Activated naive CD8-positive, alpha-beta T cell treated with anti-CD3 and anti-CD28 coated beads for 36 hours (primary cell): ENCODE results near the gene SPATA17. TPM values are rescaled to one million over a fixed set of nuclear protein-coding genes. Genes with fewer than 3 reads are reported as not detected.

ENCODE experiments used
- DNase-seq: peaks from one replicate; pipeline ENCODE4 v3.0.0; 2021
- H3K27ac Mint-ChIP-seq: one replicate; pipeline ENCODE4 v1.8.0; 2022; ENCODE audit warnings: mild to moderate bottlenecking, moderate library complexity, mixed read lengths
- H3K27me3 Mint-ChIP-seq: one replicate; pipeline ENCODE4 v1.8.0; 2022; ENCODE audit warnings: mild to moderate bottlenecking, mixed read lengths
- H3K36me3 Mint-ChIP-seq: one replicate; pipeline ENCODE4 v1.8.0; 2021; ENCODE audit warnings: mild to moderate bottlenecking, mixed read lengths
- H3K4me1 Mint-ChIP-seq: one replicate; pipeline ENCODE4 v1.8.0; 2021; ENCODE audit warnings: mixed read lengths
- H3K4me3 Mint-ChIP-seq: one replicate; pipeline ENCODE4 v1.8.0; 2022; ENCODE audit warnings: mild to moderate bottlenecking, moderate library complexity, mixed read lengths
- H3K9me3 Mint-ChIP-seq: one replicate; pipeline ENCODE4 v1.8.0; 2022; ENCODE audit warnings: mixed read lengths
- total RNA-seq, 2 experiments: library from RNA; stranded (reverse); gene quantifications; one replicate each; pipeline ENCODE4 v1.2.3, GENCODE V29; 2021

SPATA17 gene
- total RNA-seq, 2 experiments from 2014 or later = not detected

GRCh38 chr1:217721692-217722091 lies 90.5 kb downstream of the SPATA17 start:
- H3K36me3 Mint-ChIP-seq = no peaks in the 10 kb centered on the region
- no peaks in the 10 kb centered on the region for H3K9me3 Mint-ChIP-seq

GRCh38 chr1:217734973-217735372 lies 103.8 kb downstream of the SPATA17 start:
- H3K36me3 Mint-ChIP-seq = no peaks in the 10 kb centered on the region
- H3K9me3 Mint-ChIP-seq = no peaks in the 10 kb centered on the region
- no peak overlapping the region for H3K4me3 Mint-ChIP-seq
- H3K4me1 Mint-ChIP-seq = no peaks in the 10 kb centered on the region
- DNase-seq = no peak
- no peak overlapping the region for H3K27ac Mint-ChIP-seq
- no peaks in the 10 kb centered on the region for H3K27me3 Mint-ChIP-seq

More at GRCh38 chr1:217721692-217722091, 90.5 kb downstream of the SPATA17 start:
- H3K4me3 Mint-ChIP-seq = no peak overlapping the region
- no peak overlapping the region for H3K27ac Mint-ChIP-seq
- DNase-seq = no peak
- no peaks in the 10 kb centered on the region for H3K4me1 Mint-ChIP-seq
- no peaks in the 10 kb centered on the region for H3K27me3 Mint-ChIP-seq

DNA sequence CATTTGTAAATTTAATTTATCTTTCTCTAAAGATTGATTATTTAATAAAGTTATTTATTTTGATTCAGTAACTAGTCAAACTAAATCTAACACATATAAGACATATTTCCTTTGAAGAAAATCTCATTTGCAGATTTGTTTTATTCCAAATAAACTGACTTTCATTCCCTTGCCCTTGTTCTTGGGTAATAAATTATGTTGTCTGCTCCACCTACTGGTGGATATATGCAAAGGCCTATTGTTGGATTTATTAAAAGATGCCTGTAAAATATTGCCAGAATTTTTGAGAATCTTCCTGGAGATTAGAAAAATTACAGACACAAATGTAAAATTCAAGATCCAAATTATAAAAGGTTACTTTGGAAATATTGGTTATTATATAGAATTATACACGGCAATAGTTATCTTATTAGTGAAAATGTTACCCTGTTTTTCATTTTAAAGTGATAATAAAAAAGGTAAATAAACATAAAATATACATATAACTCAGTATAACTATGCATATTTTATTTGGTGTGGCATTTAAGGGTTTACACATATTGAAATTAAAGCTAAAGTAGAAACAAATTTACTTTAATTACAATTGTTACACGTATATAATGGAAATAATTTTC lies 116.1 kb downstream of the SPATA17 start:
- H3K27me3 Mint-ChIP-seq = no peaks in the 10 kb centered on the region
- no peak overlapping the region for H3K4me3 Mint-ChIP-seq
- no peaks in the 10 kb centered on the region for H3K4me1 Mint-ChIP-seq
- no peak overlapping the region for H3K27ac Mint-ChIP-seq
- DNase-seq = no peak
- no peaks in the 10 kb centered on the region for H3K9me3 Mint-ChIP-seq
- H3K36me3 Mint-ChIP-seq = no peaks in the 10 kb centered on the region

GRCh38 chr1:217769768-217770167 lies 138.6 kb downstream of the SPATA17 start:
- Mint-ChIP-seq H3K36me3 (no peaks in the 10 kb centered on the region), H3K27ac (no peak overlapping the region), H3K4me1 (no peaks in the 10 kb centered on the region), H3K4me3 (no peak overlapping the region), H3K9me3 (no peaks in the 10 kb centered on the region), H3K27me3 (no peaks in the 10 kb centered on the region)
- DNase-seq = no peak

- H3K4me3 Mint-ChIP-seq = no peak overlapping the region
These were observed 139.8 kb downstream of the SPATA17 start for GRCh38 chr1:217770918-217771317.

GRCh38 chr1:217776693-217777092 lies 145.5 kb downstream of the SPATA17 start:
- Mint-ChIP-seq H3K4me1 (no peaks in the 10 kb centered on the region), H3K4me3 (no peak overlapping the region), H3K9me3 (no peaks in the 10 kb centered on the region), H3K36me3 (no peaks in the 10 kb centered on the region), H3K27ac (no peak overlapping the region), H3K27me3 (no peaks in the 10 kb centered on the region)
- DNase-seq = no peak

More at GRCh38 chr1:217770918-217771317, 139.8 kb downstream of the SPATA17 start:
- H3K9me3 Mint-ChIP-seq = no peaks in the 10 kb centered on the region
- H3K27me3 Mint-ChIP-seq = no peaks in the 10 kb centered on the region
- DNase-seq = no peak
- no peaks in the 10 kb centered on the region for H3K4me1 Mint-ChIP-seq
- H3K36me3 Mint-ChIP-seq = no peaks in the 10 kb centered on the region
- no peak overlapping the region for H3K27ac Mint-ChIP-seq

DNA sequence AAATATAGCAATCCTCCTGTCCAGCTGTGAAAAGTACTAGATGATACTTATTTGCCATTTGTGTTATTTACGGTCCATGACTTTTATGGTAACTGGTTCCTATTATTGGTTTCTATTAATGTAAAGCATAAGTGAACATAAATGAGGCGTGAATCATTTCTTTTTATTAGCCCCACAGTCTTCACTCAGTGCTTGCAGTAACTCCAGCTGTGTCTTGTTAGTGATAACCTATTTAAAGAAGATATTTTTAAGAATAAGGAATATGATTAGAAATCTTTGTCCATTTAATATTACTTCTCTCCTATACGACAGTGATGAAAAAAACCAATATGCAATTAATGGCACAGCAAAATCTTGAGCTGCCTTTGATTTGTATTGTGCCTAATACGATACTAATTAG lies 149.9 kb downstream of the SPATA17 start:
- no peaks in the 10 kb centered on the region for H3K4me1 Mint-ChIP-seq
- H3K27me3 Mint-ChIP-seq = no peaks in the 10 kb centered on the region
- H3K9me3 Mint-ChIP-seq = no peaks in the 10 kb centered on the region
- no peaks in the 10 kb centered on the region for H3K36me3 Mint-ChIP-seq
- no peak overlapping the region for H3K27ac Mint-ChIP-seq
- no peak overlapping the region for H3K4me3 Mint-ChIP-seq
- DNase-seq = no peak

GRCh38 chr1:217791091-217791490 lies 159.9 kb downstream of the SPATA17 start:
- DNase-seq = no peak
- no peak overlapping the region for H3K27ac Mint-ChIP-seq
- no peak overlapping the region for H3K4me3 Mint-ChIP-seq
- H3K36me3 Mint-ChIP-seq = no peaks in the 10 kb centered on the region
- H3K9me3 Mint-ChIP-seq = no peaks in the 10 kb centered on the region
- H3K4me1 Mint-ChIP-seq = no peaks in the 10 kb centered on the region
- H3K27me3 Mint-ChIP-seq = no peaks in the 10 kb centered on the region

GRCh38 chr1:217805792-217806191 lies 174.6 kb downstream of the SPATA17 start:
- no peaks in the 10 kb centered on the region for H3K36me3 Mint-ChIP-seq
- H3K4me1 Mint-ChIP-seq = no peaks in the 10 kb centered on the region
- peaks cover 2% of the 10 kb centered on the region for H3K9me3 Mint-ChIP-seq

GRCh38 chr1:217812175-217812574 lies 181.0 kb downstream of the SPATA17 start:
- Mint-ChIP-seq H3K27ac (no peak overlapping the region), H3K27me3 (no peaks in the 10 kb centered on the region), H3K4me1 (no peaks in the 10 kb centered on the region), H3K36me3 (no peaks in the 10 kb centered on the region), H3K9me3 (peaks cover 4% of the 10 kb centered on the region), H3K4me3 (no peak overlapping the region)
- no peak for DNase-seq

More at GRCh38 chr1:217805792-217806191, 174.6 kb downstream of the SPATA17 start:
- Mint-ChIP-seq H3K27me3 (no peaks in the 10 kb centered on the region), H3K27ac (no peak overlapping the region), H3K4me3 (no peak overlapping the region)
- DNase-seq = no peak

DNA sequence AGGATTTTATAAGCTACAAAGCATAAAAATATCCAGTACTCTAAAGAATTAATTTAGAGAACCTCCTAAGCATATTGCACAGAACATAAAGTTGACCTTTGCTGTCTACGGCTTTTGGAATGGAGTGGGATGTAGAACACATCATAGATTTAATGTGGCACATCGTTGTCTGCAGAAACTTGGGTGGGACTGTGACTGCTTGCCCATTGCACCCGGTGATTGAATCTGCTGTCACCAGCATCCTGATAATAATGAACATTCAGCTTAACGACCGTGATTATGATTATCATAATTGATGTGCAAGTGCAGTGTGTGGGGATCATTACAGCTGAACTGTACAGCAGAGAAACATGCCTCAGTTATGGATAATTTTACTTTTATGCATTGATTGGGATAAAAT lies 181.9 kb downstream of the SPATA17 start:
- DNase-seq = no peak
- no peaks in the 10 kb centered on the region for H3K36me3 Mint-ChIP-seq
- no peaks in the 10 kb centered on the region for H3K4me1 Mint-ChIP-seq
- peaks cover 7% of the 10 kb centered on the region for H3K9me3 Mint-ChIP-seq
- H3K27me3 Mint-ChIP-seq = no peaks in the 10 kb centered on the region
- H3K27ac Mint-ChIP-seq = no peak overlapping the region
- H3K4me3 Mint-ChIP-seq = no peak overlapping the region

DNA sequence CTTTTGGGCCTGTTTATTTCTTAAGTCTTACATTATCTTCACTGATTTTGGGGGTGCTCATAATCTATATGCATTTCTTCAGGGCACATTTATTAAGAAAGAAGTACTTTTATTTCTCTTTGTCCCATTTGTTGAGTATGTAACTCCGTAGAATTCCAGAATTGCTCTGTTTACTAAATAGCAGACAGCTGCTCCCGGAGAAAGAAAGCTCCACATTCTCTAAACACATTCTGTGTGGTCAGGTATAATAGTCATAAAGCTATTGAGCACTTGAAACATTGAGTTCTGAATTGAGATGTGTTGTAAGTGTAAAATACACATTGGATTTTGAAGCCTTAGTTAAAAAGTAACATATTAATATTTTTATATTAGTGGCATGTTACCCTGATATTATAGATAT lies 206.5 kb downstream of the SPATA17 start:
- Mint-ChIP-seq H3K27me3 (no peaks in the 10 kb centered on the region), H3K36me3 (no peaks in the 10 kb centered on the region), H3K9me3 (no peaks in the 10 kb centered on the region), H3K4me3 (no peak overlapping the region), H3K4me1 (no peaks in the 10 kb centered on the region), H3K27ac (no peak overlapping the region)
- no peak for DNase-seq

GRCh38 chr1:217839161-217839560 lies 208.0 kb downstream of the SPATA17 start:
- Mint-ChIP-seq H3K4me3 (no peak overlapping the region), H3K4me1 (no peaks in the 10 kb centered on the region), H3K27me3 (no peaks in the 10 kb centered on the region), H3K27ac (no peak overlapping the region), H3K36me3 (no peaks in the 10 kb centered on the region), H3K9me3 (no peaks in the 10 kb centered on the region)
- DNase-seq = no peak

- no peaks in the 10 kb centered on the region for H3K36me3 Mint-ChIP-seq
- no peak for DNase-seq
- no peaks in the 10 kb centered on the region for H3K27me3 Mint-ChIP-seq
- H3K4me3 Mint-ChIP-seq = no peak overlapping the region
- no peak overlapping the region for H3K27ac Mint-ChIP-seq
- H3K9me3 Mint-ChIP-seq = no peaks in the 10 kb centered on the region
- no peaks in the 10 kb centered on the region for H3K4me1 Mint-ChIP-seq
These were observed 215.6 kb downstream of the SPATA17 start for GRCh38 chr1:217846733-217847132.

GRCh38 chr1:217847643-217848042 lies 216.5 kb downstream of the SPATA17 start:
- H3K27me3 Mint-ChIP-seq = no peaks in the 10 kb centered on the region
- H3K27ac Mint-ChIP-seq = no peak overlapping the region
- no peaks in the 10 kb centered on the region for H3K4me1 Mint-ChIP-seq
- no peaks in the 10 kb centered on the region for H3K36me3 Mint-ChIP-seq
- no peaks in the 10 kb centered on the region for H3K9me3 Mint-ChIP-seq
- H3K4me3 Mint-ChIP-seq = no peak overlapping the region
- no peak for DNase-seq

DNA sequence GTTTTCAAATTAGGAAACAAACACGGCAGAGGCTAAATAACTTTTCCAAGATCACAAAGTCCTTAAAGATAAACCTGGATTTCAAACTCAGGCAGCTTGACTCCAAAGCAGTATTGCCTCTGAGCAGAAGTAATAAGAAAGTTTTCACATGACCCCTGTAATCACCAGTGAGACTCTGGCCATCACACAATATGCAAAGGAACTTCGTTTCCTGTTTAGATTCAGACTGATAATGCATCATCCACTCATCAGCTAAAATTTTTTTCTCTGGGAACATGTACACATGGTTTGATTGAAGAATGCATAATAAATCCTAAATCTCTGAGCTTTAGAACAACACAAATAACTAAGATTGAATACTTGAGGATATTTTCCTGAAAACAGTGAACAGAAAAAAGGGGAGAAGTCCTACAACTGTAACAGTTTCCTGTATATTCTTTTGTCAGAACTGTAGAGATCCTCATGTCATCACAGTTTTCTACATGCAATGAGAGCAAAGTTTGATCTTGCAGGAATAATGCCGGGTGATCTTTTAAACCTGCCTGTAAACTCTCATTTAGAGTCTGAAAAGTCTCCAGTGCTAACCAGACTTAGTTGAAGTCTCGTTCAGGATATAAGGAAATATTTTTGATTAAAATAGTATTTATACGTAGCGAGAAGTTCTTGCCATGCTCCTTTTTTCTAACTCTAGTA lies 225.3 kb downstream of the SPATA17 start:
- Mint-ChIP-seq H3K27me3 (no peaks in the 10 kb centered on the region), H3K9me3 (peaks cover 8% of the 10 kb centered on the region), H3K4me1 (no peaks in the 10 kb centered on the region), H3K36me3 (no peaks in the 10 kb centered on the region), H3K27ac (no peak overlapping the region), H3K4me3 (no peak overlapping the region)
- DNase-seq = no peak
